ENCODE results near the gene LY86.
A peak's percentile ranks its signal among the peaks of the same experiment; 100 is the strongest.
"Not testable (repeated sequence)": the region's sequence is repeated elsewhere in the genome, so short reads cannot be mapped to it uniquely, and the experiment has no call there.

LY86 gene

DNA sequence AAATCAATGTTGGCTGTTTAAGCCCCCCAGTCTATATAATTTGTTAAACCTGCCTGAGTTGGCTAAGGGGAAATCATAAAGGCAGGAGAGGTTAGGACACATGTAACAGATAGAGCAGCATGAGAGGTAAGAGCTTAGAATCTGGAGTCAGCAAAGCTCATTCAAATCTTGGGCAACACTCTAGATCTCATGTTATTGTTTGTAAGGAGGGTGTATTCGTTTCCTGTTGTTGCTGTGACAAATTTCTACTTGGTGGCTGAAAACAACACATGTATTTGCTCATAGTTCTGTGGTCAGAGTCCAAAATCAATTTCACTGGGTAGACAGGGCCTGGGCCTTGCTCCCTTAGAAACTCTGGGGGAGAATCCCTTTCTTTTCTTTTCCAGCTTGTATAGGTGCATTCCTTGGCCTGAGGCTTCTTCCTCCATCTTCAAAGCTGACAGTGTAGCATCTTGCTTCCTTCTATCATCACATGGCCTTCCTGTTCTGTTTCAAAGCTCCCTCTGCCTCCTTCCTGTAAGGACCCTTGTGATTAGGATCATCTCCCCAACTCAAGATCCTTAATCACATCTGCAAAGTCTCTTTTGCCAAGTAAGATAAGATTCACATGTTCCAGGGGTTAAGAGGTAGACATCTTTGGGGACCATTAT, 4.4 kb downstream of the LY86 start:
- in situ Hi-C loops (cut with HindIII; ENCODE audit: low pct_unique_long_range_greater_than_20kb, low sequenced_read_pairs) = no loop called here
- no peak for TF ChIP-seq JUND (IDR thresholded peaks at IDR 0.05; ENCODE audit: low read depth)
- no peak for DNase-seq (ENCODE audit: low read depth in 1 of 2, low spot score in 1 of 2)

DNA sequence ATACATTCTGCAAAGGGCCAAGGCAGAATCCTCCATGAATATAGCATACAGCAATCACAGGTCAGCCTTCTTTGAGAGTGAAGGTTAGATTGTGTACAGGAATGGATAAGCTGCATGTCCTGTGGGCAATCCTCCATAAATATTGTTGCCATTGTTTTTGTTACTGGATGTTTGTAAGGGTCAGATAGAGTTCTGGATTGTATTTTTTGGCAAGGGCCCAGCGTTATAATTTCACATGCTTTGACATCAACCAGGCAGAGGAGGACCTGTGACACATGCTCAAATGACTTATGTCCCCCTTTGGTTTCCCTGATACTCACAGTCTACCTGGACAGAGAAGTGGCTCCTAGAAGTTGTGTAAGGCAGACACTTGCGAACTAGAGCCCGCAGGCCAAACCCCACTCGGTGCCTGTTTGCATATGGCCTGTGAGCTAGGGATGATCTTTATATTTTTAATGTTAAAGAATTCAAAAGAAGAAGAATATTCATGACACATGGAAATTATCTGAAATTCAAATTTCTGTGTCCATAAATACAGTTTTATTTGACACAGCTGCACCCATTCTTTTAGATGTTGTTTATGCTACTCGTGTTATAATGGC, 5.4 kb downstream of the LY86 start:
- no peak for TF ChIP-seq JUND (IDR thresholded peaks at IDR 0.05; ENCODE audit: low read depth)
- no peak for DNase-seq (ENCODE audit: low read depth in 1 of 2, low spot score in 1 of 2)
- in situ Hi-C loops (cut with HindIII; ENCODE audit: low pct_unique_long_range_greater_than_20kb, low sequenced_read_pairs) = no loop called here

DNA sequence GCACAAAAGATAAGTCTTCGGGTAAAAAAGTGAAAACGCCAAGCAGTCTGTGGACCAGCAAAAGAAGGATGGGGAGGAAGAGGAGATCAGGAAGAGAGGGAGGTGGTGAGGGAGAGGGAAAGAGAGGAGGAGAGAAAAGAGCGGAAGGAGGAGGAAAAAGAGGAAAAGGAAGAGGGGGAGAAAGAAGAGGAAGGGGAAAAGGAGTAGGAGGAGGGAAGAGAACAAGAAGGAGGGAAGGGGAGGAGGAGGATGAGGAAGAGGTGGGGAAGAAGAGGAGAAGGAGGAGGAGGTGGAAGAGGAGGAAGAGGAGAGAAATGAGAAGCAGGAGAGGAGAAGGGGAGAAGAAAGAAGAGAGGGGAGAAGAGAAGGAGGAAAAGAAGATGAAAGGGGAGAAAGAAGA, 6.5 kb downstream of the LY86 start:
- DNase-seq (ENCODE audit: low read depth in 1 of 2, low spot score in 1 of 2) = no peak
- no peak for TF ChIP-seq JUND (IDR thresholded peaks at IDR 0.05; ENCODE audit: low read depth)
- in situ Hi-C loops (cut with HindIII; ENCODE audit: low pct_unique_long_range_greater_than_20kb, low sequenced_read_pairs) = no loop called here

DNA sequence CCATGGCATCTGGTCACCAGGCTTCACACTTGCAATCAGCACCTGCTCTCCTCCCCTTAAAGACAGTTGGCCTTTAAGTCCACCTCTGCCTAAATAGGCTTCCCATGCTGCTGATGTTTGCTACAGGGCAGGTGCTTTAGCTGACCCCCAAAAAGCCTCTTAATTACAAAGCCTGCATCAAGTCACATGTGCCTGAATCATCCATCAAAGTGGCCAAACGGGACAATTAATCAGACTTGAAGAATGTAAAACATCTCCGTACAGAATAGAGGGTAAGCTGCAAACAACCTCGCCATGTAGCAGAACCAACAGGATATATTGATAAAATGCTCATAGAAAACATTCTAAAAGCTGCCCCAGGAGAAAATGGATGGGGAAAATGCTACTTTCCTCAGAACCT, 7.4 kb downstream of the LY86 start:
- no peak for TF ChIP-seq JUND (IDR thresholded peaks at IDR 0.05; ENCODE audit: low read depth)
- in situ Hi-C loops (cut with HindIII; ENCODE audit: low pct_unique_long_range_greater_than_20kb, low sequenced_read_pairs) = no loop called here
- DNase-seq (ENCODE audit: low read depth in 1 of 2, low spot score in 1 of 2) = no peak

DNA sequence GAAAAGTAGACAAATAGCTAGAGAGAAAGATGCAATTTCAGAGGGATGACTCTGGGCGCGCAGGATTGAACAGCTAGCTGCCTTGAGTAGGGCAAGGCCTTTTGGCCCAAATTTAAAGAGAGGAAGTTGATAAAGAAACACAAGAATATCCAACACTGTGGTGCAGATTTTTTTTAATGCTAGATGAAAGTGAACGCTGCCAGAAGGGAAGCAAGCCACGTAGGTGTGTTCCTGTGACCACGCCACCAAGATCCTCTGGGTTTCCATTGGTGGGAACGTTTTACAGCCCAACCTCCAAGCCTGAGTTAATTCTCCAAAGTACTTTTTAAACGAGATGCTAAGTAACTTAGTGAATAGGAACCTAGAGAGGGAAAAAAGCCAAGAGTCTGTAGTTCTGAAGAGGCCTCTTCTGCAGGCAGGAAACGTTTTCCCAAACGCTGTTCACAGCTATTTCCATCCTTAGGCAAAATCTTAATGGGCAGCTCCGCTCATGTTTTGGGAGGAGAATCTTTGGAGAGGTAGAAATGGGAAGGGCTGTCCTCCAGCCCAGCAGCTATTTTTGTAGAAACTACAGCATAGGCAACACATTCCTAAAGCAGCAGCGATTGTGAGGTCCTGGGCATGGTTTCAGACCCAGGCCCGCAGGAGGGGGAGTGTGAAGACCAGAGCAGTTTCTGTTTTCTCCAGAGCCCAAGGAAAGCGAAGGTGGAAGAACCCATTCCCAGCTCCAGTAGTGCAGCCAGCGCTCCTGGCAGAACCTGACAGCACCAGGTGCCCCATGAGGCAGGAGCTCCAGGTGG, 8.2 kb downstream of the LY86 start:
- TF ChIP-seq JUND (IDR thresholded peaks at IDR 0.05; ENCODE audit: low read depth) = no peak
- DNase-seq (ENCODE audit: low read depth in 1 of 2, low spot score in 1 of 2) = no peak
- in situ Hi-C loops (cut with HindIII; ENCODE audit: low pct_unique_long_range_greater_than_20kb, low sequenced_read_pairs) = no loop called here

DNA sequence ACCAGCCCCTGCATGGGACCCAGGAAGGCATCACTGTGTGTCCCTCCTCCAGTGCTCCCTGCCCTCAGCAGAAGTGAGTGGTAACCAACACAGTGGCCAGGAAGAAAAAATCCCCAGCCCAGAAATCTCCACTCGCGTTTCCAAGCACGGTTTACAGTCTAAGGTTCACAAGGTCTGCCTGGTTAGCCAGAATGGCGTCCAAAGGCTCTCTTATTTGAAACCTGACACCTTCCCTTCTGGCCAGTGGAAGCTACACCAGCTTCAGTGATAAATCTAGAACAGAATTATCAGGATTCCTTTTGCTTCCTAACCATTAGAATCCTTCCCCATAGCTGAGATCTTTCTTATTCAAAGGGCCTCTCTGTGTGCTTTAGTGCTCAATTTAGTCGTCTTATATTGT, 9.2 kb downstream of the LY86 start:
- in situ Hi-C loops (cut with HindIII; ENCODE audit: low pct_unique_long_range_greater_than_20kb, low sequenced_read_pairs) = no loop called here
- DNase-seq (ENCODE audit: low read depth in 1 of 2, low spot score in 1 of 2) = no peak
- no peak for TF ChIP-seq JUND (IDR thresholded peaks at IDR 0.05; ENCODE audit: low read depth)

DNA sequence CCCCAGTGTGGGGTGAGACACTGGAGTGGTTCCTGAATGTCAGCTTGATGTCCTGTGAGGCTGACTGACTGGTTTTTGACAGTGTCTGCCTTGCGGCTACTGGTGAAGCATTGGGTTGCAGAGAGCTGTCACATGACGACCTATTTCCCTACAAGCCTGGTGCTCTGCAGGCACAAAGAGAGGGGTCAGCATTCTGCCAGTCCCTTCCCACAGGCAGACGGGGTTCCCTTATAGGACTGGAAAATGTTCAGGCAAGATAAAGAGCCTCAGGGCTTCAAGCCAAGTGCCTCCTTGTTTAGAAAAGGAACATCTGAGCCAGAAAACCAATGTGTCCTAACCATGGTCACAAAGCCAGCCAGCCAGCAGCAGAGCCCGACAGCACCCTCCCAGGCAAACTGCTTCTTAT, 11.0 kb downstream of the LY86 start:
- DNase-seq (ENCODE audit: low read depth in 1 of 2, low spot score in 1 of 2) = peak; percentile 49 to 83
- in situ Hi-C loops (cut with HindIII; ENCODE audit: low pct_unique_long_range_greater_than_20kb, low sequenced_read_pairs) = no loop called here

DNA sequence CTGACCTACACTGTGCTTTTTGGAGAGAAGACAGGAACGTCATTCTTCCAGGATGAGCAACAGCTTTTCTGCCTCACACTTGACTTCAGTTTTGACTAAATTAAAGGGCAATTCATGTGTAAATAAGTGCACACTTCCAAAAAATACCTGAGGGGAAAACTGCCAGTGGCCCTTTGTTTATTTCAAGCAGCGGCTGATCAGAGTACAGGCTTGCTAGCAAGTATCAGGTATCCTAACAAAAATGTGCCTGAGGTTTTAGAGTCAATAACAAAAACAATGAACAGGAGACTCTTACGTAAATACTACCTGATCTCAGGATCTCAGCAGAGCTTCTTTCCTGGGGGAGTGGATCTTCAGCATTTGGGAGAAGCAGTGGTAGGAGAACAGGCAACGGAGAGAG, 12.4 kb downstream of the LY86 start:
- DNase-seq (ENCODE audit: low read depth in 1 of 2, low spot score in 1 of 2) = peak in 1 of 2 experiments; percentile 81
- no peak for TF ChIP-seq JUND (IDR thresholded peaks at IDR 0.05; ENCODE audit: low read depth)
- in situ Hi-C loops (cut with HindIII; ENCODE audit: low pct_unique_long_range_greater_than_20kb, low sequenced_read_pairs) = no loop called here

More for the DNA sequence above, 11.0 kb downstream of the LY86 start:
- TF ChIP-seq JUND (IDR thresholded peaks at IDR 0.05; ENCODE audit: low read depth) = no peak

DNA sequence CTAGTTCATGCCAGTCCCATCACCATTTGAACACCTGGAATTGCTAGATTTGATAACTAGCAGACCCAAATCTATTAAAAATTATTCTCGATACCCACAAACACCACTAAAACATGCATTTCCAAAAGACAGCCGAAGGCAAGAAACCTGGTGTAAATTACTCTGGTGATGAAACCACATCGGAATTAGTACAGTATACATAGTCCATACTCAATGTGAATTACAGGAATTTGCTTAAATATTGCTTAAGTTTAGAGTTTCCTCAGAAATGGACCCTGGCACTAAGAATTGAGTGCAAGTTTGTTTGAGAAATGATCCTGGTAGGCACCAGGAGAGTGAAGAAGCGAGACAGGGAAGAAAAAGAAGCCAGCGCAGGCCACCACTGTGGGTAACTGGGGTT, 13.7 kb downstream of the LY86 start:
- TF ChIP-seq JUND (IDR thresholded peaks at IDR 0.05; ENCODE audit: low read depth) = no peak
- in situ Hi-C loops (cut with HindIII; ENCODE audit: low pct_unique_long_range_greater_than_20kb, low sequenced_read_pairs) = no loop called here
- DNase-seq (ENCODE audit: low read depth in 1 of 2, low spot score in 1 of 2) = no peak

DNA sequence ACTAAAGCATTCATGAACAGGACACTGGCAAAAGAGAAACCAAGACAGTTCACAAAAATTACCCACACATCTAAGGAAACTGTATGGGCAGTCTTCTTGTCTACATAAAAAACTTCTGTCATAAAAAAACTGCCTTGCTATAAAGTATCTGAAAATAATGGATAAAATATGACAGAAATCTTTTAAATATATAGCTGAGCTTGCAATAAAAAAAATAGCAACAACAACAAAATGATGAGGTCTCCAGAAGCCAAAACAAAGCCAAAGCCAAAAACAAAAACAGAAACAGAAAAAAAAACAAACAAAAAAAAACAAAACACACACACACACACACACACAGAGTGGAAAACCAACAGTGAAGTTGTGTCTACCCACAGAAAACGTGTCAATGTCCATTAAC, 14.8 kb downstream of the LY86 start:
- no peak for DNase-seq (ENCODE audit: low read depth in 1 of 2, low spot score in 1 of 2)
- TF ChIP-seq JUND (IDR thresholded peaks at IDR 0.05; ENCODE audit: low read depth) = no peak
- in situ Hi-C loops (cut with HindIII; ENCODE audit: low pct_unique_long_range_greater_than_20kb, low sequenced_read_pairs) = no loop called here

DNA sequence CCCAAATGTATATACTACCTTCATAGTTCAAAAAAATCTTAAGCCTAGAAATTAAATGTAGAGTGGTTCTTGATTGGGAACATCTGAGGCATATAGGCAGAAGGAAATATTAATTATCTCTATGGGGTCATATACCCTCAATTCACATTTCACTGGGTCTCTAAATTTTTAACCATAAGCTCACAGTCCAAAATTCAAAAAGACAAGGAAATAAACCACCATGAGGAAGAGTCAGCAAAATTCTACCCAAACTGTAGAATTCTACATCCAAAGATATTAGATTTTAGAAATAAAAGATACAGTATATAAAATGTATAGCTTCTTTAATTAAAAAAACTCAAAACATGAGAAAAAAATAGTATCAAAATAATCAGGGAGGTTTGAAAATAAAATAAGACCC, 15.5 kb downstream of the LY86 start:
- no peak for TF ChIP-seq JUND (IDR thresholded peaks at IDR 0.05; ENCODE audit: low read depth)
- in situ Hi-C loops (cut with HindIII; ENCODE audit: low pct_unique_long_range_greater_than_20kb, low sequenced_read_pairs) = no loop called here
- no peak for DNase-seq (ENCODE audit: low read depth in 1 of 2, low spot score in 1 of 2)

DNA sequence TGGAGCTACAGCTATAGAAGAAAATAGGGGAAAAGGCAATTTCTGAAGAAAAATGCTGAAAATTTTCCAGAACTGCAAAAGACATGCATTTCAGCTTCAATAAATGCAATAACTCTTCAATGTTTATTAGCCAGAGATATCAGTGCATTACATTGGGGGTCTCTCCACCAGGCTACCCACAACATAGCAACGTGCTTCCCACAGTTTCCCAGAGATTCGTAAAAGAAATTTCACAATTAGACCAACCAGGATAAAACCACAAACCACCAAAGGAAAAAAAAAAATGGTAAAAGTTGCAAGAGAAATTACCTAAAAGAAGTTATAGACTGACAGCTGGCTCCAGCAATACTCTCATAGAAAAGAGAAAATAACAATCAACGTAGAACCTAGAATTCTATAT, 16.0 kb downstream of the LY86 start:
- in situ Hi-C loops (cut with HindIII; ENCODE audit: low pct_unique_long_range_greater_than_20kb, low sequenced_read_pairs) = no loop called here
- no peak for TF ChIP-seq JUND (IDR thresholded peaks at IDR 0.05; ENCODE audit: low read depth)
- no peak for DNase-seq (ENCODE audit: low read depth in 1 of 2, low spot score in 1 of 2)

DNA sequence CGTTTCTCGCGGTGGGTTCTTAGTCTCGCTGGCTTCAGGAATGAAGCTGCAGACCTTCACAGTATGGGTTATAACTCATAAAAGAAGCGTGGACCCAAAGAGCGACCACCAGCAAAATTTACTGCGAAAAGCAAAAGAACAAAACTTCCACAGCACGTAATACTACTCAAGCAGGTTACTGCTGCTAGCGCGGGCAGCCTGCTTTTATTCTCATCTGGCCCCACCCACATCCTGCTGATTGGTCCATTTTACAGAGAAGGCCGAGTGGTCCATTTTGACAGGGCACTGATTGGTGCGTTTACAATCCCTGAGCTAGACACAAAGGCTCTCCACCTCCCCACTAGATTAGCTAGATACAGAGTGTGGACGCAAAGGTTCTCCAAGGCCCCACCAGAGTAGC, 17.4 kb downstream of the LY86 start:
- no peak for TF ChIP-seq JUND (IDR thresholded peaks at IDR 0.05; ENCODE audit: low read depth)
- no peak for DNase-seq (ENCODE audit: low read depth in 1 of 2, low spot score in 1 of 2)
- in situ Hi-C loops (cut with HindIII; ENCODE audit: low pct_unique_long_range_greater_than_20kb, low sequenced_read_pairs) = no loop called here

DNA sequence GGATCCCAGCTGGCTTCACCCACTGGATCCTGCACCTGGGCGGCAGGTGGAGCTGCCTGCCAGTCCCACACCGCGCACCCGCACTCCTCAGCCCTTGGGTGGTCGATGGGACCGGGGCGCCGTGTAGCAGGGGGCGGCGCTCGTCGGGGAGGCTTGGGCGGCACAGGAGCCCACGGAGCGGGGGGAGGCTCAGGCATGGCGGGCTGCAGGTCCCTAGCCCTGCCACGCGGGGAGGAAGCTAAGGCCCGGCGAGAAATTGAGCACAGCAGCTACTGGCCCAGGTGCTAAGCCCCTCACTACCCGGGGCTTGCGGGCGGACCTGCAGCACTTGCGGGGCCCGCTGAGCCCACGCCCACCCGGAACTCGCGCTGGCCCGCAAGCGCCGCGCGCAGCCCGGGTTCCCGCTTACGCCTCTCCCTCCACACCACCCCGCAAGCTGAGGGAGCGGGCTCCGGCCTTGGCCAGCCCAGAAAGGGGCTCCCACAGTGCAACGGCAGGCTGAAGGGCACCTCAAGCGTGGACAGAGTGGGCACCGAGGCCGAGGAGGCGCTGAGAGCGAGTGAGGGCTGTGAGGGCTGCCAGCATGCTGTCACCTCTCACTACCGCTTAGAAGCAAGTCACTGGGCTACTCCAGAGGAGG, 18.0 kb downstream of the LY86 start:
- in situ Hi-C loops (cut with HindIII; ENCODE audit: low pct_unique_long_range_greater_than_20kb, low sequenced_read_pairs); DNase-seq (ENCODE audit: low read depth in 1 of 2, low spot score in 1 of 2): not testable (repeated sequence)

Measured in T47D (cell line).